SIG-M5 treated with dmso at 0.1 percent for 504 hours (cell line): ENCODE measurements around the gene RXFP1.

Source experiments
- DNase-seq: peaks from one replicate; lab custom pipeline; 2025; ENCODE audit not compliant: unreplicated experiment; lab: John Stamatoyannopoulos, UW

The RXFP1 gene

GRCh38 chr4:158540125-158540907, 18.6 kb downstream of the RXFP1 start:
- no peak for DNase-seq

- no peak for DNase-seq
These were observed 19.8 kb downstream of the RXFP1 start for GRCh38 chr4:158541506-158541905.

- DNase-seq: no peak
These were observed 21.5 kb downstream of the RXFP1 start for GRCh38 chr4:158543191-158543590.

GRCh38 chr4:158544141-158544540, 22.5 kb downstream of the RXFP1 start:
- DNase-seq: no peak

GRCh38 chr4:158553364-158553763, 31.7 kb downstream of the RXFP1 start:
- no peak for DNase-seq

- DNase-seq: no peak
These were observed 38.6 kb downstream of the RXFP1 start for GRCh38 chr4:158560284-158560683.

GRCh38 chr4:158566860-158567259, 45.2 kb downstream of the RXFP1 start:
- no peak for DNase-seq

- DNase-seq: no peak
These were observed 50.1 kb downstream of the RXFP1 start for GRCh38 chr4:158571736-158572135.

- DNase-seq: no peak
These were observed 50.9 kb downstream of the RXFP1 start for GRCh38 chr4:158572608-158573007.

- peak; percentile 7 for DNase-seq
These were observed 56.8 kb downstream of the RXFP1 start for GRCh38 chr4:158578476-158578875.

- no peak for DNase-seq
These were observed 58.4 kb downstream of the RXFP1 start for GRCh38 chr4:158580064-158580463.

GRCh38 chr4:158581161-158581560, 59.5 kb downstream of the RXFP1 start:
- DNase-seq: no peak

GRCh38 chr4:158586881-158587280, 65.2 kb downstream of the RXFP1 start:
- no peak for DNase-seq

GRCh38 chr4:158588285-158588684, 66.6 kb downstream of the RXFP1 start:
- DNase-seq: no peak

- no peak for DNase-seq
These were observed 67.1 kb downstream of the RXFP1 start for GRCh38 chr4:158588777-158589176.

GRCh38 chr4:158590306-158590705, 68.6 kb downstream of the RXFP1 start:
- DNase-seq: no peak

- DNase-seq: no peak
These were observed 69.1 kb downstream of the RXFP1 start for GRCh38 chr4:158590824-158591223.

- DNase-seq: no peak
These were observed 76.4 kb downstream of the RXFP1 start for GRCh38 chr4:158597879-158598596.

- DNase-seq: peak; percentile 85
These were observed 77.5 kb downstream of the RXFP1 start for GRCh38 chr4:158599150-158599549.

GRCh38 chr4:158599765-158600498, 78.2 kb downstream of the RXFP1 start:
- no peak for DNase-seq

GRCh38 chr4:158604369-158604768, 82.7 kb downstream of the RXFP1 start:
- DNase-seq: no peak

GRCh38 chr4:158605393-158605792, 83.7 kb downstream of the RXFP1 start:
- no peak for DNase-seq
